ENCODE data around the gene CAPN11. TPM values are rescaled to one million over a fixed set of nuclear protein-coding genes. Genes with fewer than 3 reads are reported as not detected.

Gene CAPN11
- total and polyA plus RNA-seq, 2 donors (not counting 3 experiments of a cell fraction or from before 2014, with no cell fraction given), result 1.4 to 1.7 TPM

GRCh38 chr6:44228031-44228430 is 69.4 kb downstream of the CAPN11 start:
- Histone ChIP-seq H3K9me3 (replicated peaks; ENCODE audit: control insufficient read depth, insufficient read depth, low read length) (no peaks in the 10 kb centered on the region), H3K79me2 (ENCODE audit: control insufficient read depth, insufficient read depth, low read length) (peaks cover 71% of the 10 kb centered on the region), H3K36me3 (ENCODE audit: control insufficient read depth in 2 of 2, extremely low read depth in 1 of 2, insufficient read depth in 2 of 2, low read length in 2 of 2) (peaks cover 8 to 26% of the 10 kb centered on the region in 2 experiments), H3K4me2 (ENCODE audit: insufficient read depth, low read length) (no peak overlapping the region), H3K27me3 (ENCODE audit: control insufficient read depth in 2 of 2, insufficient read depth in 2 of 2, low read length in 2 of 2) (no peaks in the 10 kb centered on the region), H3K9me1 (replicated peaks; ENCODE audit: control insufficient read depth, extremely low read depth, insufficient read depth, low read length) (no peaks in the 10 kb centered on the region), H4K20me1 (replicated peaks; ENCODE audit: control insufficient read depth, extremely low read depth, insufficient read depth, low read length) (no peaks in the 10 kb centered on the region), H3K4me3 (replicated peaks in 1 of 3; ENCODE audit: insufficient read depth in 1 of 3, low read depth in 1 of 3, low read length in 3 of 3) (no peak overlapping the region), H3K27ac (ENCODE audit: insufficient read depth, low read depth, low read length) (no peak overlapping the region), H3K4me1 (ENCODE audit: control insufficient read depth, extremely low read depth, insufficient read depth, low read length) (peaks cover 25% of the 10 kb centered on the region), H3K9ac (replicated peaks; ENCODE audit: extremely low read depth, insufficient read depth, low read length) (no peak overlapping the region), H2AFZ (ENCODE audit: low read depth, low read length) (no peak overlapping the region)
- ChIA-PET CTCF (interaction anchor here (1.0 to 3.0 kb wide), 3 partner anchors 9 to 132 kb away, joined by 4 to 22 read pairs (median 4); no protein-coding TSS in a partner anchor), POLR2A (interaction anchor here (1.2 kb wide), 1 partner anchor 19 kb away, joined by 4 read pairs; the partner anchor contains the start of gene HSP90AB1)
- DNase-seq (ENCODE audit: low read depth, low spot score) (no peak), FAIRE-seq (no peak)
- intact Hi-C loops (cut with micrococcal nuclease), result no loop called here
- no peak for TF ChIP-seq CTCF (IDR thresholded peaks at IDR 0.05; ENCODE audit: extremely low read depth in 1 of 2, insufficient read depth in 1 of 2, low read depth in 1 of 2, low read length in 2 of 2)
- TF ChIP-seq POLR2AphosphoS5 (IDR thresholded peaks at IDR 0.05; ENCODE audit: insufficient read depth, low read depth, low read length), result no peak
- TF ChIP-seq JUN (IDR thresholded peaks at IDR 0.05; ENCODE audit: borderline replicate concordance, insufficient read depth, insufficient read length, low read depth), result no peak
- TF ChIP-seq MAX (IDR thresholded peaks at IDR 0.05; ENCODE audit: insufficient read depth, insufficient read length), result no peak
- TF ChIP-seq EZH2 (IDR thresholded peaks at IDR 0.05; ENCODE audit: borderline replicate concordance, low read depth, low read length, severe bottlenecking), result no peak
- no peak for TF ChIP-seq GATA2 (IDR thresholded peaks at IDR 0.05; ENCODE audit: insufficient read depth, insufficient read length, low read depth, low read length)
- TF ChIP-seq POLR2A (IDR thresholded peaks at IDR 0.05; ENCODE audit: low read depth, low read length), result no peak
- TF ChIP-seq FOS (IDR thresholded peaks at IDR 0.05; ENCODE audit: borderline replicate concordance, insufficient read depth, low read length), result no peak
- BruUV-seq (replicated peaks), result no TSS peak
- dilution Hi-C loops (cut with MboI; ENCODE audit: extremely low pct_ligation_motif_present, low sequenced_read_pairs), result no loop called here

Data from endothelial cell of umbilical vein (primary cell).